HG03139 (cell line): ENCODE results near the gene ALOX12B.
"Not testable (repeated sequence)": the region's sequence is repeated elsewhere in the genome, so short reads cannot be mapped to it uniquely, and the experiment has no call there.

ENCODE experiments used
- ATAC-seq: cut with Tn5 transposase; IDR thresholded peaks from one replicate; pipeline ENCODE4 v1.9.1; 2021; ENCODE audit not compliant: unreplicated experiment

The ALOX12B gene

DNA sequence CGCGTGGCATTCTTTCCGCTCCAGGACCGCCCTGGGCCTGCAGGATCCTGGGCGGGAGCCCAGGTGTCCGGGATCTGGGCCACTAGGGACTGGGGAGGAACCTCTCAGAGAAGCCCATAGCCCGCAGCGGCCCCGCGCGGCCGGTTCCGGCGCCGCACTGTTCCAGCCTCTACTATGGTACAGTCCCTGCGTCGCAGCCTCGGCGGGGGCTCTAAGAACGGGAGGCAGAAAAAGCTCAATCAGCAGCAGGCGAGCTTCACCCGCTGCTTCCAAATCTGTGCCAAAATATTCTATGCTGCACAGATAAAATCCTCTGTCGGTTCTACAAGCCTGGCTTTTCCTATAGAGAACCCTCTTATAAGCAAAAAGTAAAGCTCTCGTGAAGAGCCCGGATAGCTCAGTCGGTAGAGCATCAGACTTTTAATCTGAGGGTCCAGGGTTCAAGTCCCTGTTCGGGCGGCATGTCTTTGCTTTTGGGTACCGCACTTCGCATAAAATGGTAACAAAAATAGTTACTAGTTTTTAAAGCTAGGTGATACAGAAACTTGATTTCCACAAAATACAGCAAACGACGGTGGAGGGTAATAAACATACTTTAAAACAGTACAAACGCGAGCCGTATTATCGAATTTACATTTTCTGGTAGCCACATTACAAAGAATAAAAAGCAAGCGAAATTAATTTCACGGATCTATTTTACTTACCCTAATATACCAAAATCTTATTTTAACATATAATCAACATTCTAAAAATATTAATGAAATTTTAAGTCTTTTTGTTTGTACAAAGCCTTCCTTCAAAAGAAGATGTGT, 31.5 kb upstream of the ALOX12B start:
- no peak for ATAC-seq

DNA sequence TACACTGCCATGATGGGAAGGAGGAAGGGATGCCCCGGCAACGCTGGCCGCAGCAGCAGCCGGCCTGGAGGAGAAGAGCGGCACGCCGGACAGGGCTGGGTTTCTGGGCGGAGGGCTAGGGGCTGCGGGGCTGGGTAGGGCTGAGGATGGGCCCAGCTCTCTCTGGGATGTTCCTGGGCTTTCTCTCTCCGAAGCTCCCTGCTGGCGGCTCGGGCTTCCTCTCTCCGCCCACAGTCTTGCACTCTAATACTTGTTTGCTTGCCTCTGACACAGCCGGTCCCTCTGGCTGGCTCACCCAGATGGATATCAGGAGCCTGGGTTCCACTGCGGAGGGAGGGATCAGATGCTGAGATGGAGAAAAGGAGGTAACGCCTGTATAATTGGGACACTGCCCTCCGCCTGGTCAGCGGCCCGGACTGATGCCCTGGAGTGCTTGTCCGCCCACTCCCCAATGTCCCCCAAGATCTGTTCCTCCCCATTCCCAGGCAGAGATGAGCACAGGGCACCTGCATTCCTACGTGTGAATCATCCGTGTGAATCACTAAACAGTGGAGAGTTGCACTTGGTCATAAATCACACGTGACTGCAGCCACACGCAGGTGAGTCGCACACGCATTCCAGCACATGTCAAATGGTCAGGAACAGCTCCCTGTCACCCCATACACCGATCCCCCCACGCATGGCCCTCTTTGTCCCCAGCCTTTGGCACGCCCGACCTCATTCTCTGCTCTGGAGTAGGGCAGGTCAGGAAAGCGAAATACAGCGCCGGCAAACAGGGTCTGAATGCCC, 30.7 kb upstream of the ALOX12B start, which contains the start of gene ALOXE3:
Gene ALOXE3 (minus strand): TSS at position 535 of the 789 bp plus-strand sequence. CDS start 524 bp downstream, at position 11.
- no peak for ATAC-seq

DNA sequence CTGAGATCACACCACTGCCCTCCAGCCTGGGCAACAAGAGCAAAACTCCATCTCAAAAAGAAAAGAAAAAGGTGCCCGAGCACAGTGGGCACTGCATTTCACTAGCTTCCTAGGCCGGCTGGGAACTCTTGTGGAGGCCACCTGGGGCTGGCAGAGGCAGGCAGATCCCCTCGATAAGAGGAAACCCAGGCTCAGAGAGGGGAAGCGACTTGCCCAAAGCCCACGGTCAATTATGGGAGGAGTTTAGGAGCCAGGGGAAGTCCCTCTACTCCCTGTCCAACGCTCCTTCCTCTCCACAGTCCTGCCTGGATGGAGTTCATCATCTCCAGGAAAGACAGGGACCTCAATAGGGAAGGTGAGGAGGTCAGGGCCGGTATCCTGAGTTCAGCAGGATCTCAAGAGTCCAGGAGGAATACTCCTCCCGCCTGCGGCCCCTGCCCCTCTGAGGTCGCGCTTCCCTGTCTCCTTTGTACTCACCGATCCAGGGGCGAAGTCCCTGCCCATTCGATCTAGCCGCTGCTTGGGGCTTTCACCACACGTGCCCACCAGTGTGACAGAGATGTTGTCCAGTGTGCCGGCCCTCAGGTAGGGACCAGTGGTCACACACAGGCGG, 30.0 kb upstream of the ALOX12B start:
- ATAC-seq, result no peak

DNA sequence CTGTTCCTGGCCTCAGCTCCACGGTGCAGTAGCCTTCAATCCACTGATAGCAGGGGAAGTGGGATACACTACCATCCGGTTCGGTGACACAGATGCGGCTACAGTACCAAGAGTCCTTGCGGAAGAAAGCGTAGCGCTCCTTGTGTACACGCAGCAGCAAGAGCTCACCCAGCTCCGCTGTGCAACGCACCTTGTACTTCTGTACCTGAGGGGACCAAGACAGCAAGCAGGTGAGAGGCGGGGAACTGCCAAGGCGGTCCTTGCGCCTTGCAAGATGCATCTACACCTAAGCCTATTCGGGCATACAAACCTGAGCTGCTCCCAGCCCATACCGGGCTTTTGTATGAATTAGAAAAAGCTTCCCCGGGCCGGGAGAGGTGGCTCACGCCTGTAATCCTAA, 29.3 kb upstream of the ALOX12B start:
- ATAC-seq, result no peak

DNA sequence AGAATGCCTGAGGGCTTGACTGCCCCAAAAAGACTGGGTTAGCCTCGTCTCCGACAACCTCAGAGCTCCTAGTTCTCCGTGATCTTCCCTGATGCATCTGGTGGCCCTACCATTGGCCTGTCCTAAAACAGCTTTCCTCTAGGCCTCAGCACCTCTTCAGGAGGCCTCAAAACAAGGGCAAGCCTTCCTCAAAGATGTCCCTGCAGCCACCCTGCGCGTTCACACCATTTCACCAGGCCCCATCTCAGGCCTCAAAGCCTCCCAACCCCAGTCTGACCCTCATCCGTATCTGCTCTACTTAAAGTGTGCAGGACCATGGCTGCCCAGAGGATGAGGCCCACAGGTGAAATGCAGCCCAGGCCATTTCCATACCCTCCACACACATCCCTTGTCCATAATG, 23.4 kb upstream of the ALOX12B start:
- ATAC-seq, result no peak

DNA sequence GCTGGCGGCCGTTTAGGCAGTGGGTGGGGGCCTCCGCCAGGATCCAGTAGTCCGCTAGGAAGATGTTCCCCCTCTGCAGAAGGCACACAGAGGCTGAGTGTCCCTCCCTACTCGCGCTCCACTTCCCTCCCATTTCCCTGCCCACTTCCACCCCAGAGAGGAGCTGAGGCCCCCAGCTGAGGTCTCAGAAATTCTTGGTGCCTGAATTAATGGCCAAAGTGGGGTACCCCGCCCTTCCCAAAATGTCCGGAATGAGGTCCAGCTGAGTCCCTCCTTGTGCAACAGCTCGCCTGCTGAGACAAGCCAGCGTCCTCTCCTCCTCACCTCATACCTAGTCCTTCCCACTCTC, 22.9 kb upstream of the ALOX12B start:
- no peak for ATAC-seq

DNA sequence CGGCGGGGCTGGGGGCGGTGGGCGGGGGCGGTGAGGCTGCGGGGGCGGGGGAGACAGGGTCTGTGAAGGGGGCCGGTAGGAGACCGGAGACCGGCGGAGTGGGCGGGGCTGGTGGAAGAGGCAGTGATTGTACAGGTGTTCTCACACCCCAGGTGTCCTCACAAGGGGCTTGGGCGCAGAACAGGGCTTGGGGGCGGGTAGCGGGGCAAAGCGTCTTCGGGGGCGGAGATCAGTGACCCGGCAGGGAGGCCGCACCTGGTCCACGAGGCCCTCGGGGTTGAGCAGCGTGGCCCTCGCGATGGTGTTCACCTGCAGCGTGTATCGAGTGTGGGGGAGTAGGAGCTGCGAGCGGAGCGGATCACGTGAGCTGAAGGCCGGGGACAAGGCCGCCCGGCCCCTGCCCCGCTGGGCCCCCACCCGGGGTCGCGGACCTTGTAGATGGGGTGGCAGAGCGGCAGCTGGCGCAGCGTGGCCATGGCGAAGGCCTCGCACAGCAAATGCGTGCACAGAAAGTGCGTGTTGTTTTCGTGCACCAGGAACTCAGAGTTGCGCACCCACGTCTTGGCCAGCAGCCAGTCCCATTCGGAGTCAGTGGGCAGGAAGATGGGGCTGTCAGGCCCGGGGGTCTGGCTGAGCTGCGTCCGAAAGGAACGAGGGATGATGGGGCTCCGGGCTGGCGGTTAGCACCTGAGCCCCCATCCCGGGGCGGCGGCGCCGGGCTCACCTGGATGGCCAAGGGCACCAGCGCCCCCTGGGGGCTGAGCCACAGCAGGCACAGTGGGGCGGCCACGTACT, 22.3 kb upstream of the ALOX12B start:
- ATAC-seq, result no peak

DNA sequence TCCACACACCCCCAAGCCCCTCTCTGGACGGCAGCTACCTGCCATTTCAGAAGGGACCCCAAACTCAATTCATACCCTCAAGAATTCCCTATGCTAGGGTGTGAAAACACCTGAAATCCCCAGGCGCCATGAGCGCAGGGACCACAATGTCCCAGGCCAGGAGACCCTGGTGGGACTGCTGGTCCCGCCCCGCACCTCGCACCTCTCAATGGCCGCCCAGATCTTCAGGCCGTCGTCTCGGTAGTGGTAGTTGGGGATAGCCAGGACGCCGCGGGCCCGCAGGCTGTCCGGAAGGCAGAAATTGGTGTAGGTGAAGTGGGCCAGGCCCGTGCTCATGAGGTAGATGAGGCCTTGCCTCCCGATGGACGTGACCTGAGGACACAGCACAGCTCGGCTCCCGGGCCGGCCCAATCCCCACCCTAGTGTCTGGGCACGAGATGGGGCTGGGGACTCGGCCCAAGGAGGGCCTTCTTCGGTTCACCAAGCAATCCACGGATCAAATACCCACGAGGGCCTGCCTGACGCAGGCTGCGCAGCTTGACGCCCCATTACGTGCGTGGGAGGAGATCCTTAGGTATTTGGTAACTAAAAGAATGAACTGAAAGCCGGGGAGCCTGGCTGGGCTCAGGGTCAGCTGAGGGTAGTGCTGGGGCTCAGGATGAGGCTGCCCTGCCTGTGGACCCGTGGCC, 21.6 kb upstream of the ALOX12B start:
- ATAC-seq, result no peak

DNA sequence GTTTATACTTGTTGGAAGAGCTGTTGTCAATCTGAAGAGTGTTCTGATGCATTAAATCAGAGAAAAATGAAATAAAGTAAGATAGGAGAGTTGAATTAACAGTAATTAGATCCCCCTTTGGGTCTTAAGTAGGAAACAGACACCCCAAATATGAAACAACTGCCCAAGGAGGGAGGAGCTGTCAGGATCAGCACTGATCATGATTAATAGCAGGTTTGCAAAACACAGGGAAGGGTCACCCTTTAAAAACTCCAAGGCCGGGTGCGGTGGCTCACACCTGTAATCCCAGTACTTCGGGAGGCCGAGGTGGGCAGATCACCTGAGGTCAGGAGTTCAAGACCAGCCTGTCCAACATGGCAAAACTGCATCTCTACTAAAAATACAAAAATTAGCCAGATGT, 19.5 kb upstream of the ALOX12B start:
- ATAC-seq, result not testable (repeated sequence)

DNA sequence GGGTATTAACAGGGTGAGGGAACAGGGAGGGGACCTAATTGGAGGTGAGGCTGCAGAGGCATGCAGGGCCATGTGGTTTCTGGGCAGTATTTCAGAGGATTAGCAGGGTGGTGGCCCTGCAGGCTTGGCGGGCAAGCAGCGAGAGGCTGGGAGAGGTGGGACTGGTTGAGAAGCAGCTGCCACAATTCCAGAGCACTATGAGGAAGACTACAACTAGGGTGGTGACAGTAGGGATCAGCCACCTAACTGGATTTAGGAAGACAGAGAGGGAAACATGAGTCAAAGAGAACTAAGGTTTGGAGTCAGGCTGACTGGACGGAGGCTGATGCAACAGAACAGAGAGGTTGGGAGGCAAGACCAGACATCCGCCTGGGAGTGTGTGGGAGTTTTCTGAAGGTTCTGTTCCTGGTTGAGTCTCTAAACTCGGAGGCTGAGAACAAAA, 18.5 kb upstream of the ALOX12B start:
- ATAC-seq, result no peak

DNA sequence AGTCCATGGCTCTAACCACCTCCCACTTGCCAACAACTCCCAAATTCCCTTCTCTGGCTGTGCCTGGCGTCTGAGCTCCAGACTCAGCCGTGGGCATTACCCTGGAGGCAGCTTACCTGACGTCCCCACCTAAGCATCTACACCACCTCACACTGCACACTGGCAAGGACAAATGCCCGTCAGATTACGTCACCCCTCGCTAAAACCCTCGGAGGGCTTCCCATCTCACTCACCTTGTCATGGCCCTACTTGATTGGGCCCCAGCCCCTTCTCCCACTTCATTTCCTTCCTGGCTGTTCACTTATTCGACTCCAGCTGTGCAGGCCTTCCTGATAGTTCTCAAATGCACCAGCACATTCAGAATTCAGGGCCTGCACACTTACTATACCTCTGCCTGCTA, 17.4 kb upstream of the ALOX12B start:
- no peak for ATAC-seq

DNA sequence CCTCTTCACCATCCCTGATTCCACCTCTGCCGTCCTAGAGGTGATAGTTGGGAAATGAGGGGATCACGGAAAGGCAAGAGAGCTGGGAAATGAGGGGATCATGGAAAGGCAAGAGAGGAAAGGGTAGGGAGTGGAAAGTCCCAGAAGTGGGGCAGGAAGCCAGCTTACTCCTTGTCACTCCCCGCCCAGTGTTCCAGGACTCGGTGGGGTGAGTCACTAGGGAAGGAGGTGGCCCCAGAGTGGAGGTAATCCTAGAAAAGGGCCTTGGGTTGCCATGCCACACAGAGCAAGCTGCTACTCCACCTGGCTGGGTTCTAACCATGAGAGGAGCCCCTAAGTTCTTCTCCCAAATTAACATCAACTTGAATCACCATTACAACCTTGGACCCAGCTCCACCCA, 16.0 kb upstream of the ALOX12B start:
- no peak for ATAC-seq

DNA sequence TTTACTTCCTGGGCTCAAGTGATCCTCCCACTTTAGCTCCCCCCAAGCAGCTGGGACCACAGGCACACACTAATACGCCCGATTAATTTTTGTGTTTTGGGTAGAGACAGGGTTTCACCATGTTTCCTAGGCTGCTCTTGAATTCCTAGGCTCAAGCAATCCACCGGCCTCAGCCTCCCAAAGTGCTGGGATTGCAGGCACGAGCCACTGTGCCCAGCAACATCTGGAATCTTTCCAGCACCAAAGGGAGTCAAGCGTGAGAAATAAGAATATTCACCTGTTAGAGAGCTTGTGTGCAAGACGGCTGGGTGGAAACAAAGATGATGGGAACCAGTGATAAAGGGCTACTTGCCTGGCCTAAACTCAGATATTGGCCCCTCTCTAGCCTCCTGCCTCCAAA, 14.2 kb upstream of the ALOX12B start:
- ATAC-seq, result no peak

DNA sequence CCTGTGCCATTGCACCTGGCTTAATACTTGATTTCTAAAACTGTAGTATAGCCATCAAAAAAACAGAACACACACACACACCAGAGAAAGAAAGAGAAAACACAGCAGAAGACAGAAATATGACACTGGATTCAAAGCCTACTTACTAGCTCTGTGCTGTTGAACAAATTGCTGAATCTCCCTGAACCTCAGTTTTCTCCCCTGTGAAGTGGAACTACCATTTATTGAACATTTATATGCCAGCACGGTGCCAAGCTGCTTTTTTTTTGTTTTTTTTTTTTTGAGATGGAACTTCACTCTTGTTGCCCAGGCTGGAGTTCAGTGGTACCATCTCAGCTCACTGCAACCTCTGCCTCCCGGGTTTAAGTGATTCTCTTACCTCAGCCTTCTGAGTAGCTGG, 13.2 kb upstream of the ALOX12B start:
- no peak for ATAC-seq

DNA sequence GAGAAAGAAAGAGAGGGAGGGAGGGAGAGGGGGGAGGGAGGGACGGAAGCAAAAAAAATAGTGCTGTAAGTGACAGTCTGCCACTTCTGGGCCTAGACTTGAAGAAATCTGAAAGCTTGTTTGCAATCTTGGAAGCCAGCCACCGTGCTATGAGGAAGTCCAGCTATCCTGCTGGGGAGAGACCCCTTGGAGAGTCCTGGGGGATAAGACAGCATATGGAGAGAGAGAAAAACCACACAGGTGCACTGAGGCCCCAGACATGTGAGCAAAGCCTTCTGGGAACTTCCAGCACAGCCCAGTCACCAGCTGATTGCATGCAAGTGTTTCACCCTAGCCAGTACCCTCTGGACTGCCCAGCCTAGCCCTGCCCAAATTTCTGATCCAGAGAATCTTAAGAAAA, 12.6 kb upstream of the ALOX12B start:
- no peak for ATAC-seq

DNA sequence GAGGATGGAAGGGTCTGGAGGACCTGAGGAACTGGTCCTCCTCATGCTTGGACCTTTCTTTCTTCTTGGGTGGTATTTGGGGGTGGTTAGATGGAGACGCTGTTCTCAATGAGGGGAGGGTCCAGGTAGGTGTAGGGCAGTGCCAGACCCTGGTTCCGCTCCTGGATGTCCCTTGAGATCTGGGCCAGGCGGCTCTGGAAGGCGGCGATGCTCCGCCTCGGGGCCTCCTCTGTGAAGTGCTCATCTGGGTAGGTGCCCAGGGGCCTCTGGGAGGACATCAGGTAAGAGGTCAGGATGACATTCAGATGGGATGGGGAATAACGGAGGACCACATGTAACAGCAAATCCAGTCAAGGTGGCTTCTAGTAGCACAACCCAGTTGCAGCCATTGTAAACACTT, 9.0 kb upstream of the ALOX12B start:
- no peak for ATAC-seq

DNA sequence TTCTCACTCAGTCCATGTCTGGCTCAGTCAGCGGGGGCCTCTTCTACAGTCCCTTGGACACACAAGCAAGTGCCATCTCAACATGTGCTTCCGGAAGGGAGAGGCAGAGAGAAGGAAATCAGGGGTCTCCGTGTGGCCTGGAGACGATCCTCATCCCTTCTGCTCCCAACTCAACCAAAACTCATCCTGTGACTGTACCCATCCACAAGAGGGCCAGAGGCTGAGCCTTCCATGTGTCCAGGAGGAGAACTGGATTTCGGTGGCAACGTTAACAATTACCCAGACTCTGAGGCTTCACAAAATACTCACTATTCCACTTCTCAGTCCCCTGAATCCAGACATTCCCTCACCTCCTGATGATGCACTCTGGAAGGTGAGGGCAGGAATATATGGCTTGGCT, 7.8 kb upstream of the ALOX12B start:
- no peak for ATAC-seq

DNA sequence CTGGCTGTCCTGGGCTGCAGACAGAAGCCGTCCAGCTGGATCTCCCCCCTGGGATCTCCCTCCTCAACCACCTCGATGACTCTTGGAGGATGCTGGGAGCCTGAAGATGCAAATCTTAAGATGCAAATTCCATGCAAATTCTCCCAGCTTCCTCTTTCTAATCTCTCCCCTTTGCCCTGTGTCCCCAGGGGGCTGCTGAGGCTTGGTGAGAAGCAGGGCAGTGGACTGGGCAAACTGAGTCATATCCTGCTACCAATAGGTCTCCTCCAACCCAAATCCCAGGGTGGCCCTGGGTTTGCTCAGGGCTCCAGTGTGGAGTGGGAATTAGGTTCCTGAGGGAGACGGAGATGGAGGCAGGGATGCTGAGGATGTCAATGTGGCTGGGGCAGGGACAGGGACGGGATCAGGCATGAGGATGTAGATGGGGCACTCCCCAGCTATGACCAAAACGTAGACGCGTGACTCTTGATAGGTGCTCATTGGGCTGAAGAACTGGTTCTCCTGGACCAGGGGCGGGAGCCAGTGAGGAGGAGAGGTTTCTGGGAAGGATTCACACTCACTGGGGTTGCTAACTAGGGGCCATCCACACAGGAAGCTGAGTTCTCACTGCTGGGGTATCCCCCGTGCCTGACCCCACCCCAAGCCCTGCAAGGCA, 3.6 kb upstream of the ALOX12B start:
- ATAC-seq, result no peak

DNA sequence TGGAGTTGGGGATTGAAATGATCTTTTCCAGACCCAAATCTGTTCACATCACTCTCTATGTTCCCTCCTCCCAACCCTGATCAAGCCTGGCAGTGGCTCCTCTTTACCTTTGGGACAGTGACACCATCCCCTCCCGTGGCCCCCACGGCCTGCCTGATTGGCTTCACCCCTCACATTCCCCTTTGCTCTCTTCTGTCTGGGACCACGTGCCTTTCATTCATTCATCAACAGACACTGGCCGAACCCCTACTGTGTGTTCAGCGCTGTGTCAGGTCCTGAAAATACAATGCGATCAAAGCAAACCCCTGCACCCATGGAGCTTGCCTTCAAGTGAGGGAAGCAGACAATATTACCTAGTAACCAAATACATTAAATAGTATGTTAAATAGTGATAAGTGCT, 2.2 kb upstream of the ALOX12B start:
- ATAC-seq, result no peak

DNA sequence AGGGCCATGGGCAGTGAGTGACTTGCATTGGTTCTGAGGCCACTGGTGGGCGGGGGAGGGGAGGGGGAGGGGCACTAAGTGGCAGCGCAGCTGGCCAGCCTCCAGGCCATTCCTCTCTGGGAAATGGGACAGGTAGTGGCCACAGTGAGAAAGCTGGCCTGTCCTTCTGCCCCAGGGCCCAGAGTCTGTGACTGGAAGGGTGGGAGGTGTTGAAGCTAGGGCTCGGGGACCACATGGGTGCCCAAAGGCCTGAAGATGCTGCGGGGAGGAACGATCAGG, 375 bp upstream of the ALOX12B start:
- ATAC-seq, result no peak
